SK-N-MC (cell line): Measurements from ENCODE around the gene MC1R.

Experiments used
- EZH2 ChIP-seq: fragments of 200-600 bp; sonication (generic); IDR thresholded peaks from one replicate; pipeline ENCODE4 v1.6.1; 2017; ENCODE audit warnings: antibody characterized with exemption
- FOXP2 ChIP-seq: optimal IDR thresholded peaks from 2 replicates; pipeline ENCODE3; 2011; ENCODE audit warnings: mild to moderate bottlenecking, moderate library complexity; ENCODE audit not compliant: insufficient read depth; ENCODE audit errors: extremely low read length, control extremely low read depth

- no peak for TF ChIP-seq EZH2
- no peak for TF ChIP-seq FOXP2
Measured at GRCh38 chr16:89902980-89903379, 15.7 kb upstream of the MC1R start.
